Endothelial cell of umbilical vein (primary cell): Measurements from ENCODE around the gene OR2H2. TPM values are rescaled to one million over a fixed set of nuclear protein-coding genes. Genes with fewer than 3 reads are reported as not detected.

Experiments
- BruUV-seq: library from RNA; stranded (reverse); fragments of 400-500 nt; replicated peaks from 2 replicates; lab custom pipeline; 2021; lab: Mats Ljungman, UMichigan
- CTCF ChIA-PET: fragments of 300-600, 350-600 bp; sonication (Branson Sonifier 250); formaldehyde crosslinking; loops from one replicate; lab custom pipeline; 2021; ENCODE audit warnings: antibody characterized with exemption, inconsistent platforms; lab: Charles Lee
- POLR2A ChIA-PET: fragments of 300-600, 350-600 bp; sonication (Branson Sonifier 250); formaldehyde crosslinking; loops from one replicate; lab custom pipeline; 2021; ENCODE audit warnings: antibody characterized with exemption, inconsistent platforms; lab: Charles Lee
- DNase-seq: peaks from one replicate; pipeline ENCODE4 v3.0.0-alpha.2; 2011; ENCODE audit warnings: low read depth, low spot score
- FAIRE-seq: peaks from 2 replicates; lab custom pipeline; 2011; peaks lifted over from hg19 to GRCh38; lab: Jason Lieb, UNC
- H2AFZ ChIP-seq: 2 replicates; pipeline ENCODE4 v1.6.0; 2012; ENCODE audit warnings: low read depth, low read length, control low read depth, inconsistent platforms
- H3K27ac ChIP-seq: 2 replicates; pipeline ENCODE4 v1.5.1; 2011; ENCODE audit warnings: low read depth, mild to moderate bottlenecking, control low read depth, low read length, moderate library complexity; ENCODE audit not compliant: insufficient read depth
- H3K27me3 ChIP-seq, 2 experiments: 2 replicates each; pipeline versions ENCODE4 v1.6.0 to v1.6.1; 2011; ENCODE audit warnings: low read length in 2 of 2, mixed read lengths in 1 of 2; ENCODE audit not compliant: control insufficient read depth in 2 of 2, insufficient read depth in 2 of 2
- H3K36me3 ChIP-seq, 2 experiments: 2 replicates in 1 of 2; 3 replicates in 1 of 2; pipeline ENCODE4 v1.5.1; 2011; ENCODE audit warnings: low read length in 2 of 2, mild to moderate bottlenecking in 1 of 2, moderate library complexity in 1 of 2; ENCODE audit not compliant: control insufficient read depth in 2 of 2, insufficient read depth in 2 of 2; ENCODE audit errors: extremely low read depth in 1 of 2
- H3K4me1 ChIP-seq: 3 replicates; pipeline ENCODE4 v1.5.1; 2011; ENCODE audit warnings: mild to moderate bottlenecking, low read length; ENCODE audit not compliant: control insufficient read depth, insufficient read depth; ENCODE audit errors: extremely low read depth
- H3K4me2 ChIP-seq: 2 replicates; pipeline ENCODE4 v1.6.1; 2011; ENCODE audit warnings: low read length, control low read depth, mixed read lengths; ENCODE audit not compliant: insufficient read depth
- H3K4me3 ChIP-seq, 3 experiments: fragments of 200-600 bp in 1 of 3; sonication (generic), shearing (Covaris generic) in 1 of 3; replicated peaks in 1 of 3; 2 replicates each; pipeline ENCODE4 v1.5.1; 2011 to 2016; ENCODE audit warnings: control low read depth in 3 of 3, low read length in 3 of 3, mild to moderate bottlenecking in 2 of 3, inconsistent platforms in 1 of 3, low read depth in 1 of 3, moderate library complexity in 1 of 3; ENCODE audit not compliant: insufficient read depth in 1 of 3
- H3K79me2 ChIP-seq: 2 replicates; pipeline ENCODE4 v1.6.0; 2012; ENCODE audit warnings: low read length, inconsistent platforms; ENCODE audit not compliant: control insufficient read depth, insufficient read depth
- H3K9ac ChIP-seq: replicated peaks from 2 replicates; pipeline ENCODE3; 2011; ENCODE audit warnings: low read length, control low read depth; ENCODE audit not compliant: insufficient read depth; ENCODE audit errors: extremely low read depth
- H3K9me1 ChIP-seq: replicated peaks from 3 replicates; pipeline ENCODE4 v1.6.0; 2011; ENCODE audit warnings: mild to moderate bottlenecking, low read length; ENCODE audit not compliant: control insufficient read depth, insufficient read depth; ENCODE audit errors: extremely low read depth
- H3K9me3 ChIP-seq: replicated peaks from 2 replicates; pipeline ENCODE4 v1.5.1; 2012; ENCODE audit warnings: low read length, inconsistent platforms; ENCODE audit not compliant: control insufficient read depth, insufficient read depth
- H4K20me1 ChIP-seq: replicated peaks from 2 replicates; pipeline ENCODE3; 2011; ENCODE audit warnings: mild to moderate bottlenecking, low read length; ENCODE audit not compliant: control insufficient read depth, insufficient read depth; ENCODE audit errors: extremely low read depth
- EZH2 ChIP-seq: IDR thresholded peaks from 2 replicates; pipeline ENCODE4 v1.6.1; 2012; ENCODE audit warnings: borderline replicate concordance, low read depth, mild to moderate bottlenecking, moderate library complexity, low read length, inconsistent platforms; ENCODE audit not compliant: severe bottlenecking
- FOS ChIP-seq: IDR thresholded peaks from 2 replicates; pipeline ENCODE4 v1.6.1; 2011; ENCODE audit warnings: mild to moderate bottlenecking, low read length, moderate library complexity, borderline replicate concordance; ENCODE audit not compliant: insufficient read depth
- GATA2 ChIP-seq: IDR thresholded peaks from 2 replicates; pipeline ENCODE4 v1.7.0; 2011; ENCODE audit warnings: low read depth, mild to moderate bottlenecking, moderate library complexity, mixed read lengths, low read length; ENCODE audit not compliant: insufficient read length, insufficient read depth
- JUN ChIP-seq: IDR thresholded peaks from 2 replicates; pipeline ENCODE4 v1.6.1; 2011; ENCODE audit warnings: borderline replicate concordance, low read depth; ENCODE audit not compliant: insufficient read length, insufficient read depth
- MYC ChIP-seq: IDR thresholded peaks from one replicate; pipeline ENCODE4 v1.6.1; 2011; ENCODE audit warnings: mild to moderate bottlenecking, low read depth, low read length
- POLR2A ChIP-seq: IDR thresholded peaks from 2 replicates; pipeline ENCODE4 v1.6.1; 2012; ENCODE audit warnings: low read depth, mild to moderate bottlenecking, control low read depth, low read length
- POLR2AphosphoS5 ChIP-seq: IDR thresholded peaks from 2 replicates; pipeline ENCODE4 v1.6.1; 2012; ENCODE audit warnings: low read depth, mild to moderate bottlenecking, control low read depth, low read length, moderate library complexity; ENCODE audit not compliant: insufficient read depth
- dilution Hi-C: fragments of 300-500 bp; cut with MboI; formaldehyde crosslinking; loops from one replicate; pipeline ENCODE4 v1.15.0; 2019; ENCODE audit warnings: low sequenced_read_pairs; ENCODE audit not compliant: extremely low pct_ligation_motif_present
- intact Hi-C: fragments of 100-400 bp; cut with micrococcal nuclease; formaldehyde crosslinking; loops from one replicate; pipeline ENCODE4 v1.10.0; 2022
- polyA plus RNA-seq, 4 experiments: library from polyadenylated mRNA; depleted of rRNA in 3 of 4; stranded (reverse) in 3 of 4; unstranded in 1 of 4; fragments of >200 nt; gene quantifications; 2 replicates each; pipeline versions ENCODE4 v1.2.1 to v1.2.3, GENCODE V29; 2011 to 2012; ENCODE audit warnings: missing spikeins in 1 of 4
- total RNA-seq: library from RNA; stranded (reverse); gene quantifications from 2 replicates; pipeline ENCODE4 v1.2.3, GENCODE V29; 2021
- TF ChIP-seq, protein P1 (sequence below), 2 donors: IDR thresholded peaks; 1 replicate in 1 of 2; 2 replicates in 1 of 2; pipeline ENCODE4 v1.5.1; 2011; ENCODE audit warnings: low read length in 2 of 2, mild to moderate bottlenecking in 2 of 2, moderate library complexity in 2 of 2, control low read depth in 1 of 2, inconsistent platforms in 1 of 2, low read depth in 1 of 2; ENCODE audit not compliant: insufficient read depth in 1 of 2; ENCODE audit errors: extremely low read depth in 1 of 2
- TF ChIP-seq, protein P2 (sequence below): IDR thresholded peaks from 2 replicates; pipeline ENCODE4 v1.6.1; 2011; ENCODE audit not compliant: insufficient read depth, insufficient read length

OR2H2 gene
- total and polyA plus RNA-seq, 2 donors (not counting 3 experiments of a cell fraction or from before 2014, with no cell fraction given), result not detected

GRCh38 chr6:29557320-29557719 is 27.6 kb upstream of the OR2H2 start:
- Histone ChIP-seq H2AFZ (no peak overlapping the region), H4K20me1 (no peaks in the 10 kb centered on the region), H3K79me2 (no peaks in the 10 kb centered on the region), H3K27me3 (peaks cover 26 to 34% of the 10 kb centered on the region in 2 experiments), H3K9ac (no peak overlapping the region), H3K4me2 (no peak overlapping the region), H3K9me1 (no peaks in the 10 kb centered on the region), H3K9me3 (no peaks in the 10 kb centered on the region), H3K4me1 (no peaks in the 10 kb centered on the region), H3K36me3 (no peaks in the 10 kb centered on the region), H3K27ac (no peak overlapping the region), H3K4me3 (no peak overlapping the region)
- TF ChIP-seq POLR2AphosphoS5 (no peak), JUN (no peak), EZH2 (no peak), GATA2 (no peak), FOS (no peak), POLR2A (no peak), MYC (no peak)
- TF ChIP-seq, protein P1, sequence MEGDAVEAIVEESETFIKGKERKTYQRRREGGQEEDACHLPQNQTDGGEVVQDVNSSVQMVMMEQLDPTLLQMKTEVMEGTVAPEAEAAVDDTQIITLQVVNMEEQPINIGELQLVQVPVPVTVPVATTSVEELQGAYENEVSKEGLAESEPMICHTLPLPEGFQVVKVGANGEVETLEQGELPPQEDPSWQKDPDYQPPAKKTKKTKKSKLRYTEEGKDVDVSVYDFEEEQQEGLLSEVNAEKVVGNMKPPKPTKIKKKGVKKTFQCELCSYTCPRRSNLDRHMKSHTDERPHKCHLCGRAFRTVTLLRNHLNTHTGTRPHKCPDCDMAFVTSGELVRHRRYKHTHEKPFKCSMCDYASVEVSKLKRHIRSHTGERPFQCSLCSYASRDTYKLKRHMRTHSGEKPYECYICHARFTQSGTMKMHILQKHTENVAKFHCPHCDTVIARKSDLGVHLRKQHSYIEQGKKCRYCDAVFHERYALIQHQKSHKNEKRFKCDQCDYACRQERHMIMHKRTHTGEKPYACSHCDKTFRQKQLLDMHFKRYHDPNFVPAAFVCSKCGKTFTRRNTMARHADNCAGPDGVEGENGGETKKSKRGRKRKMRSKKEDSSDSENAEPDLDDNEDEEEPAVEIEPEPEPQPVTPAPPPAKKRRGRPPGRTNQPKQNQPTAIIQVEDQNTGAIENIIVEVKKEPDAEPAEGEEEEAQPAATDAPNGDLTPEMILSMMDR (IDR thresholded peaks at IDR 0.05; ENCODE audit: extremely low read depth in 1 of 2, insufficient read depth in 1 of 2, low read depth in 1 of 2, low read length in 2 of 2), result no peak
- TF ChIP-seq, protein P2, sequence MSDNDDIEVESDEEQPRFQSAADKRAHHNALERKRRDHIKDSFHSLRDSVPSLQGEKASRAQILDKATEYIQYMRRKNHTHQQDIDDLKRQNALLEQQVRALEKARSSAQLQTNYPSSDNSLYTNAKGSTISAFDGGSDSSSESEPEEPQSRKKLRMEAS, result no peak
- POLR2A ChIA-PET, result no interaction called here
- intact Hi-C loops (no loop called here), dilution Hi-C loops (no loop called here)
- no peak for FAIRE-seq
- no TSS peak for BruUV-seq
- CTCF ChIA-PET, result no interaction called here
- DNase-seq, result no peak
